IMR-90 (cell line): Measurements from ENCODE around the gene DOCK1. TPM values are rescaled to one million over a fixed set of nuclear protein-coding genes. Genes with fewer than 3 reads are reported as not detected.

Experiments used
- ATAC-seq: fragments of 200-7000 bp; cut with Tn5 transposase; 2 replicates; pipeline ENCODE4 v1.9.1; 2020; ENCODE audit warnings: low read depth, mild to moderate bottlenecking, moderate library complexity
- BruUV-seq: library from RNA; stranded (reverse); fragments of 400-500 nt; replicated peaks from 2 replicates; lab custom pipeline; 2021; lab: Mats Ljungman, UMichigan
- CTCF ChIA-PET: fragments of 300-600 bp; formaldehyde crosslinking; extraction: SDS; loops from one replicate; lab custom pipeline; 2021; ENCODE audit warnings: antibody characterized with exemption; lab: Yijun Ruan, JAX
- POLR2A ChIA-PET: fragments of 300-600 bp; sonication (Branson Sonifier 250); formaldehyde crosslinking; loops from one replicate; lab custom pipeline; 2022; ENCODE audit warnings: antibody characterized with exemption; ENCODE audit not compliant: unreplicated experiment; lab: Charles Lee
- DNase-seq: peaks from one replicate; pipeline ENCODE4 v3.0.0; 2013
- H2AFZ ChIP-seq: replicated peaks from 2 replicates; pipeline ENCODE3; 2013; ENCODE audit warnings: low read length, mild to moderate bottlenecking; ENCODE audit not compliant: poor library complexity
- H2AK5ac ChIP-seq: 2 replicates; pipeline ENCODE4 v1.6.1; 2013; ENCODE audit warnings: low read depth, low read length, inconsistent platforms
- H2AK9ac ChIP-seq: replicated peaks from 2 replicates; pipeline ENCODE3; 2013; ENCODE audit warnings: mild to moderate bottlenecking, low read depth, low read length, moderate library complexity; ENCODE audit not compliant: poor library complexity
- H2BK120ac ChIP-seq: 2 replicates; pipeline ENCODE4 v1.6.1; 2013; ENCODE audit warnings: low read depth, low read length, inconsistent platforms
- H2BK15ac ChIP-seq: 3 replicates; pipeline ENCODE4 v1.6.1; 2013; ENCODE audit warnings: low read depth, low read length, inconsistent platforms
- H2BK20ac ChIP-seq: 2 replicates; pipeline ENCODE4 v1.6.1; 2013; ENCODE audit warnings: low read depth, mild to moderate bottlenecking, inconsistent platforms, low read length, moderate library complexity
- H2BK5ac ChIP-seq: 2 replicates; pipeline ENCODE4 v1.6.1; 2013; ENCODE audit warnings: mild to moderate bottlenecking, low read depth, low read length, inconsistent platforms; ENCODE audit not compliant: poor library complexity, severe bottlenecking
- H3K14ac ChIP-seq: replicated peaks from 2 replicates; pipeline ENCODE4 v1.6.1; 2013; ENCODE audit warnings: low read depth, low read length, inconsistent platforms
- H3K18ac ChIP-seq: 2 replicates; pipeline ENCODE4 v1.6.1; 2013; ENCODE audit warnings: low read depth, low read length, control low read depth
- H3K23ac ChIP-seq: 2 replicates; pipeline ENCODE4 v1.6.1; 2013; ENCODE audit warnings: low read depth, low read length, inconsistent platforms
- H3K27ac ChIP-seq: 2 replicates; pipeline ENCODE4 v1.5.1; 2013; ENCODE audit warnings: mild to moderate bottlenecking, control low read depth, low read length; ENCODE audit not compliant: insufficient read depth
- H3K27me3 ChIP-seq: 2 replicates; pipeline ENCODE4 v1.6.1; 2013; ENCODE audit warnings: low read length; ENCODE audit not compliant: control insufficient read depth, insufficient read depth
- H3K36me3 ChIP-seq: 2 replicates; pipeline ENCODE4 v1.6.1; 2013; ENCODE audit warnings: low read length, mixed read lengths; ENCODE audit not compliant: control insufficient read depth, insufficient read depth
- H3K4ac ChIP-seq: 2 replicates; pipeline ENCODE4 v1.6.1; 2013; ENCODE audit warnings: low read depth, low read length, inconsistent platforms
- H3K4me1 ChIP-seq: 2 replicates; pipeline ENCODE4 v1.6.1; 2013; ENCODE audit warnings: low read length, mixed read lengths; ENCODE audit not compliant: control insufficient read depth, insufficient read depth
- H3K4me2 ChIP-seq: 2 replicates; pipeline ENCODE4 v1.6.1; 2013; ENCODE audit warnings: low read depth, mild to moderate bottlenecking, control low read depth, low read length, moderate library complexity
- H3K4me3 ChIP-seq: 2 replicates; pipeline ENCODE4 v1.5.1; 2013; ENCODE audit warnings: low read depth, mild to moderate bottlenecking, control low read depth, low read length, moderate library complexity; ENCODE audit not compliant: insufficient read depth
- H3K56ac ChIP-seq: 2 replicates; pipeline ENCODE4 v1.6.1; 2013; ENCODE audit warnings: low read length, inconsistent platforms; ENCODE audit not compliant: insufficient read depth; ENCODE audit errors: extremely low read depth
- H3K79me1 ChIP-seq, 2 experiments: 2 replicates each; pipeline ENCODE4 v1.6.1; 2013; ENCODE audit warnings: low read length in 2 of 2, inconsistent platforms in 1 of 2, low read depth in 1 of 2
- H3K9ac ChIP-seq: 2 replicates; pipeline ENCODE4 v1.6.1; 2013; ENCODE audit warnings: low read depth, low read length, control low read depth
- H3K9me1 ChIP-seq: 2 replicates; pipeline ENCODE4 v1.6.1; 2013; ENCODE audit warnings: low read length, inconsistent platforms; ENCODE audit not compliant: insufficient read depth
- H3K9me3 ChIP-seq: 2 replicates; pipeline ENCODE4 v1.6.1; 2013; ENCODE audit warnings: low read length; ENCODE audit not compliant: control insufficient read depth, insufficient read depth
- H4K20me1 ChIP-seq: 2 replicates; pipeline ENCODE4 v1.6.1; 2013; ENCODE audit warnings: low read length, inconsistent platforms; ENCODE audit not compliant: insufficient read depth
- H4K5ac ChIP-seq: 2 replicates; pipeline ENCODE4 v1.6.1; 2013; ENCODE audit warnings: mild to moderate bottlenecking, low read depth, low read length, control low read depth
- H4K8ac ChIP-seq, 2 experiments: 2 replicates each; pipeline ENCODE4 v1.6.1; 2013; ENCODE audit warnings: low read depth in 2 of 2, low read length in 2 of 2, control low read depth in 1 of 2, inconsistent platforms in 1 of 2
- H4K91ac ChIP-seq: 2 replicates; pipeline ENCODE4 v1.6.1; 2013; ENCODE audit warnings: low read depth, low read length, inconsistent platforms; ENCODE audit not compliant: insufficient read depth
- CEBPB ChIP-seq: IDR thresholded peaks from 2 replicates; pipeline ENCODE4 v1.6.1; 2012; ENCODE audit warnings: low read depth, low read length, improper control_type of control experiment
- FOS ChIP-seq: fragments of 150-350 bp; IDR thresholded peaks from 2 replicates; pipeline ENCODE4 v1.6.1; 2016; ENCODE audit warnings: low read depth, low read length
- MAFK ChIP-seq: IDR thresholded peaks from 2 replicates; pipeline ENCODE4 v1.6.1; 2012; ENCODE audit warnings: low read depth, low read length, improper control_type of control experiment
- NFE2L2 ChIP-seq: fragments of 150-350 bp; IDR thresholded peaks from 2 replicates; pipeline ENCODE4 v1.6.1; 2016; ENCODE audit warnings: low read depth, mild to moderate bottlenecking, low read length
- POLR2A ChIP-seq: IDR thresholded peaks from 2 replicates; pipeline ENCODE4 v1.6.1; 2012; ENCODE audit warnings: mild to moderate bottlenecking, low read depth, low read length
- RFX5 ChIP-seq: IDR thresholded peaks from 2 replicates; pipeline ENCODE4 v1.8.0; 2012; ENCODE audit warnings: low read depth, mild to moderate bottlenecking, low read length, moderate library complexity
- WGBS, 2 experiments: methylation state at CpG; one replicate each; pipeline versions ENCODE4 v1.1.5 to v1.1.7; 2013; ENCODE audit warnings: missing lambda C conversion rate in 2 of 2; ENCODE audit not compliant: insufficient read length in 1 of 2; ENCODE audit errors: extremely low coverage in 2 of 2; 5-methylcytosine and 5-hydroxymethylcytosine counted together
- dilution Hi-C: fragments of 300-500 bp; cut with HindIII; formaldehyde crosslinking; loops from one replicate; pipeline ENCODE4 v1.14.3; 2018; ENCODE audit warnings: low sequenced_read_pairs; ENCODE audit not compliant: unreplicated experiment
- in situ Hi-C: fragments of 300-500 bp; cut with MboI; formaldehyde crosslinking; loops from 3 replicates; pipeline ENCODE4 v1.14.3; 2019; ENCODE audit warnings: low sequenced_read_pairs, inconsistent platforms, mixed read lengths
- intact Hi-C: fragments of 100-400 bp; cut with micrococcal nuclease; formaldehyde crosslinking; loops from 2 replicates; pipeline ENCODE4 v1.10.0; 2022
- polyA plus RNA-seq, 3 experiments: library from polyadenylated mRNA; depleted of rRNA; stranded (reverse); fragments of >200 nt; gene quantifications; 2 replicates each; pipeline ENCODE4 v1.2.3, GENCODE V29; 2012; ENCODE audit warnings: low replicate concordance in 1 of 3
- total RNA-seq: library from RNA; depleted of rRNA; stranded (reverse); fragments of >200 nt; gene quantifications from 2 replicates; pipeline ENCODE4 v1.2.3, GENCODE V29; 2012

Gene DOCK1
- total and polyA plus RNA-seq, 2 of the 4 experiments (the other 2 are of a cell fraction): 28.2 to 71.0 TPM

DNA sequence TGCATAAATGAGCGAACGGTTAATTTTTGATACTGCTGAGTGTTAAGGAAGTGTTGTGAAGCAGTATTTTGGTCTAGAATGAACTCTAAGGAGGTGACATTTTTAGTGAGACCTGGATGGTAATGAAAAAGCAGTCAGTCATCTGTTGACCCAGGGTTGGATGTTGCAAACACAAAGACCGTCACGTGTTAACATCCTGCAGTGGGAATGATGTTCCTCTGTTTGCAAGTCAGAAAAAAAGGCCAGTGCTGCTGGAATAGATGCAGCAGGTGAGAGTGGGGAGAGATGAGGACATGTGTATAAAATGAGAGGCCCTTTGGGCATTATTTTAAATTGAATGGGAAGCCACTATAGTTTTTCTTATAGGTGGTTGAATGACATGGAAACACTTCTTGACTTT lies 251.9 kb downstream of the DOCK1 start:
- H2BK15ac ChIP-seq: no peak overlapping the region
- DNase-seq (no peak), ATAC-seq (no peak)
- dilution Hi-C loops (no loop called here), intact Hi-C loops (no loop called here), in situ Hi-C loops (no loop called here)
- no peak overlapping the region for H3K4me3 ChIP-seq
- H3K18ac ChIP-seq: no peak overlapping the region
- H3K4ac ChIP-seq: no peak overlapping the region
- no peak overlapping the region for H2BK5ac ChIP-seq
- no peak overlapping the region for H3K56ac ChIP-seq
- POLR2A ChIA-PET: no interaction called here
- CTCF ChIA-PET: no interaction called here
- no peak overlapping the region for H2BK20ac ChIP-seq
- no peak overlapping the region for H3K9ac ChIP-seq
- H4K8ac ChIP-seq: no peak overlapping the region
- no TSS peak for BruUV-seq
- H3K27me3 ChIP-seq: no peaks in the 10 kb centered on the region
- no peak overlapping the region for H4K91ac ChIP-seq
- 83% methylated on average over 1 of the region's 4 CpGs; no CpG with 5 or more reads in 1 of the 2 experiments for WGBS, 2 experiments
- H3K27ac ChIP-seq: no peak overlapping the region
- H3K36me3 ChIP-seq: no peaks in the 10 kb centered on the region
- no peak overlapping the region for H4K5ac ChIP-seq
- H3K23ac ChIP-seq: no peak overlapping the region
- no peak overlapping the region for H2AFZ ChIP-seq
- H3K14ac ChIP-seq: no peak overlapping the region
- TF ChIP-seq CEBPB (no peak), RFX5 (no peak), POLR2A (no peak), NFE2L2 (no peak), MAFK (no peak), FOS (no peak)
- H3K4me2 ChIP-seq: no peak overlapping the region
- peaks cover 40% of the 10 kb centered on the region; the same call in 1 of the 2 replicates for H4K20me1 ChIP-seq
- no peak overlapping the region for H2AK9ac ChIP-seq
- H3K4me1 ChIP-seq: peaks cover 15% of the 10 kb centered on the region
- H3K9me1 ChIP-seq: peaks cover 17% of the 10 kb centered on the region
- no peak overlapping the region for H2BK120ac ChIP-seq
- H2AK5ac ChIP-seq: no peak overlapping the region
- peaks cover 30 to 59% of the 10 kb centered on the region in 2 experiments for H3K79me1 ChIP-seq
- H3K9me3 ChIP-seq: no peaks in the 10 kb centered on the region
